HG03039 (cell line): ENCODE data around the gene ZNF138.
A peak's percentile ranks its signal among the peaks of the same experiment; 100 is the strongest.
"Not testable (repeated sequence)": the region's sequence is repeated elsewhere in the genome, so short reads cannot be mapped to it uniquely, and the experiment has no call there.

ENCODE experiments used
- ATAC-seq: cut with Tn5 transposase; IDR thresholded peaks from one replicate; pipeline ENCODE4 v1.9.1; 2021; ENCODE audit warnings: mild to moderate bottlenecking, moderate library complexity; ENCODE audit not compliant: unreplicated experiment

ZNF138 gene

DNA sequence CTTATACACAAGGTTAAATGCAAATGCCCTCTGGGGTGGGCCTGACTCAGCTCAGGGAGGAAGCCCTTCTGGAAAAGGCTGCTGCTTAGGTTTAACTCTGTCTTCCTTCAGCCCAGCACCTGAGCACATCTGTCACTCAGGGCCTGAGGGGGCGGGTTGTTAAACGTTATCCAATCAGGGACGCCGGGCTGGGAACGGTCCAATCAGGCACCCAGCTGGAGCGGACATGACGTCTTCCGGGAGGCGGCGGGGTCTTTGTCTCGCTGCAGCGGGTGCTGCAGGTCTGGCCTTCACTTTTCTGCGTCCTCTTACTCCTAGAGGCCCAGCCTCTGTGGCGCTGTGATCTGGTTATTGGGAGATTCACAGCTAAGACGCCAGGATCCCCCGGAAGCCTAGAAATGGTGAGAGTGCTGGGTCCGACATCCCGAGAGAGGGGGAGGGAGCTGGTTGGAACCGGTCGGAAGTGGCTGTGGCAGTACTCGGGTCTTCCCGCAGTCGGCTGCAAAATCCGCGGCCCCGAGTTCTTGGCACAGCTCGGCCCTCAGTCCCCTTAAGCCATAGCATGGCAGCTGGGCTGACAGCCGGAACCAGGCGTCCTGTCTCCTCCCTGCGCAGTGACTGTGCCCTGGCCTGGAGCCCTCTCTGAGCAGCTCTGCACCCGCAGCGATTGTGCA is at the start of gene ZNF138:
Gene ZNF138, plus strand, starts transcription at position 258 of the 674 bp plus-strand sequence. Its CDS starts 141 bp downstream, at position 399.
- ATAC-seq: peak; percentile 100

DNA sequence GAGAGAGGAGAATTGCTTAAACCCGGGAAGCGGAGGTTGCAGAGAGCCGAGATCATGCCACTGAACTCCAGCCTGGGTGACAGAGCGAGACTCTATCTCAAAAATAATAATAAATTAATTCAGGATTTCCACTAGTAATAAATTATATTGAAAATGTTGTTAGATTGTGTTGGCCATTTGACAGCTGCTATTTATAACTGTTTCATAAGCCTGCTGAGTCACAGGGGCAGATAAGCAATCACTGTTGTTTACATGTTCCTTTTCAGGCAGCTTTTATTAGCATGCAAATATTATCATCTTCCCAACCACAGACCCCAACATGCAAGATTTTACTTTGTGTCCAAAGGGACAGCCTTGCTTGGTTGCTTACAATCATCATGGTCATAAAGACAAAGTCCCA is 49.5 kb upstream of the ZNF138 start:
- ATAC-seq: no peak

DNA sequence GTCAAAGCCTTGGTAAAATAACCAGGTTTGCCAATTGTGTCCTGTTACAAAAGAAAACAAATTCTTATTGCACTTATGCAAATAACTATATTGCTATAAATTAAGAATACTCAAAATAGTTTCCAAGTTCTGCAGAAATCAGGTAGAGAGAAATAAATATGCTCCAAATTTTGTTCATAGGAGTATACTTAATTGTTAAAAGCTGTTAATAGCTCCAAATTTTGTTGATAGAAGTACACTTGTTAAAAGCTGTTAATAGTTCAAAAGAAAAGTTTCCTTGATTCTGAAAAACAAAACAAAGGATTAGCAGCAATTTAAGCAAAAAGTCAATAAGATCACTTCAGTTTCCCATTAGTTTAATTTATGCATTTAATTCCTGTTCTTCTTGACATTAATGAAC is 46.4 kb upstream of the ZNF138 start:
- ATAC-seq: no peak

DNA sequence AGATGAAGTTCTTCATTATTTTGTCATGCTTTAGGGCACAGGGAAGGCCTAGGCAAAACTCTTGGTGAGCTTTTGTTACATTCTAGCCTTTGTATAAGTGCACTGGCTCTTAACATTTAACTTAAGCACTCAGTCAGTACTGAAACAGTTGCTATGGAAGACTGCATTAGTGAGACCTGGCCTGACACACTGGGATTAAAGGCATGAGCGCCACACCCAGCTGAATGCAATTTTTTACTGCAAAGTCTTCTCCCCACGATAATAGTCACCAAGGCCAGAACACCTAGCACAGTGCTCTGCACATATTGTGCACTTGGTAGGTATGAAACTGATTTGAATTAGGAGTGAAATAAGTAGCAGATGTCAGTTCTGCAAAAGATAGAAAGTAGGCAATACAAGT is 41.2 kb upstream of the ZNF138 start:
- no peak for ATAC-seq

DNA sequence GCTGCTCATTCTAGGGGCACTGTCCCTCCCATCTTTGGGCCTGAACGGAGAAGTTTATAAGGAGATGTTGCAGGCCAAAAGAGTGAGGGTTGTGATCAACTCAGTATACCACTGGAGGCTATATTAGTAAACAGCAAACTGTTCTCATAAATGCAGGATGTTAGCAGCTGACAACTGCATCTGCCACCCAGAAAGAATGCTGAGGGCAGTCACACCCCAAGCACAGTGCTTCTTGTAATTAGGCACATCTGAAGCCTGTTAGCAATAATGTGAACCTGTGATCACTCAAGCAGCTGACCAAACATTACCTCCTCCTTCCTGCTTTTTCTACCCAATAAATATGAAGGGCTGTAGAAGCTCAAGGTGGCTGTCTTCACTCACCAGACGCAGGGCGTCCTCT is 38.4 kb upstream of the ZNF138 start:
- no peak for ATAC-seq

DNA sequence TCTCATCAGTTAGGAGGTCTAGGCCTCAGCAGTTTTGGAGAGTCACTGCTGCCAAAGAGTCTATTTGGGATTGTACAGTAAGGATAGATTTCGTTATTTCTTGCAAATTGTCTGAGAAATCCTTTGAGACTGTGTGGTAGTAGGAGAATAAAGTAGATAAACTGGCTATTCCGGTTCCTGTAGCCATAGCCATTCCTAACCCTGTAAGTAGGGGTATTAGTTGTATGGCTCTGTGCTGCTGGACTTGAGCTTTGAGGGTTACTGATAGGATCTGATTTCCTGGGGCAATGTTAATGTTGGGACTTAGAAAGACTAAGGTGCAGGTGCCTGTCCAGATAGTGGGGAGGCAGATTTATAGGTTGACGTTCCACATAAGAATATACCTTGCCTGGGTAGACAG is 36.1 kb upstream of the ZNF138 start:
- ATAC-seq: no peak

DNA sequence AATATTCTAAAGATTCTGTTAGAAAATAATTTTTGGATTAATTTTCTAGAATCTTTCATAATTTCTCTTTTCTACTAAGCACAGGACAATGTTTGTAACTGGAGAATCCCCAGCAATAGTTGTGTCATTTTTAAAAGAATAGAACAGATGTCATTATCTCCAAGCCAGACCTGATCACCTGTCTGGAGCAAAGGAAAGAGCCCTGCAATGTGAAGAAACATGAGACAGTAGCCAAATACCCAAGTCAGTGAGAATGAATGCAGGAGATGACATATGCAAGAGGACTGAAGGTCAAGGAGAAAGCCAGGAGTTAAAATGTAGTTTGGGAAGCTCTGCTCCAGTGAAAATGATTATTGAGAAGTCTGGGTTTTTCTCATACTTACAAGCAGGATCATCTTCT is 25.4 kb upstream of the ZNF138 start:
- no peak for ATAC-seq

DNA sequence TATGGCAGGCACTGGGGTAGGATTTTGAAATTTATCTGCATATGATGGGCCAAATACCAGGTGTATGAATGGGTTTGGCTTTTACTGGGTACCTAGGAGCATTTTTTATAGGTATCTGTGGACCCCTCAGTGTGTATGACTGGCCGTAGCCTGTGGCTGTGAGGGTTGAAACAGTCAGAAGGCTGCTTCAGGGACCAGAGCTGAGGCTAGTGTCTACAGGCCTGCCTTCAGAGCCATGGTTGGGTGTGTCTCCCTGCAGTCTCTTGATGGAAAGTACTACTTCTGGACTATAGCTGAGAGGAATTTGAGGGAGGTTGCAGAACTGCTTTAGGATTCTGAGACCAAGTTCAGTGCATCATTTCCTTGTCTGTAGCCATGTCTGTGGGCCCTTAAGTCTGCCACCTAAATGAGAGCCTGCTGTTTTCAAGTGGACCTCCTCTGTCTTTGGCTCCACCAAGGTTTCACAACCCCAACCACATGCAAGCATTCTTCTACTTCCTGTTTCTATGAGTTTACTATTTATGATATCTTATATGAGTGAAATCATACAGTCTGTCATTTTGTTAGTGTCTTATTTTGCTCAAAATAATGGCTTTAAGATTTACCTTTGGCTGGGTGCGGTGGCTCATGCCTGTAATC is 19.9 kb upstream of the ZNF138 start:
- no peak for ATAC-seq

DNA sequence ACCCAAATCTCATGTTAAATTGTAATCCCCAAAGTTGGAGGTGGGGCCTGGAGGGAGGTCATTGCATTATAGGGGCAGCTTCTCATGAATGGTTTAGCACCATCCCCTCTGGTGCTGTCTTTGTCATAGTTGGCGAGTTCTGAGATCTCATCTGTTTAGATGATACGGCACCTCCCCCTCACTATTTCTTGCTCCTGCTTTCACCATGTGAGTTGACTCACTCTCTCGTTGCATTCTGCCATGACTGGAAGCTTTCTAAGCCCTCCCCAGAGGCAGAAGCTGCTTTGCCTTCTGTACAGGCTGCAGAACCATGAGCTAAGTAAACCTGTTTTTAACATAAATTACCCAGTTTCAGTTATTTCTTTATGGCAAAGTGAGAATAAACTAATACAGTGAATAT is 18.9 kb upstream of the ZNF138 start:
- no peak for ATAC-seq

DNA sequence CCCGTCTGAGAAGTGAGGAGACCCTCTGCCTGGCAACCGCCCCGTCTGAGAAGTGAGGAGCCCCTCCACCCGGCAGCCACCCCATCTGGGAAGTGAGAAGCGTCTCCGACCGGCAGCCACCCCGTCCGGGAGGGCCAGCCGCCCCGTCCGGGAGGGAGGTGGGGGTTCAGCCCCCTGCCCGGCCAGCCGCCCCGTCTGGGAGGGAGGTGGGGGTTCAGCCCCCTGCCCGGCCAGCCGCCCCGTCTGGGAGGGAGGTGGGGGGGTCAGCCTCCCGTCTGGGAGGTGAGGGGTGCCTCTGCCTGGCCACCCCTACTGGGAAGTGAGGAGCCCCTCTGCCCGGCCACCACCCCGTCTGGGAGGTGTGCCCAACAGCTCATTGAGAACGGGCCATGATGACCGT is 9.4 kb upstream of the ZNF138 start:
- ATAC-seq: not testable (repeated sequence)

DNA sequence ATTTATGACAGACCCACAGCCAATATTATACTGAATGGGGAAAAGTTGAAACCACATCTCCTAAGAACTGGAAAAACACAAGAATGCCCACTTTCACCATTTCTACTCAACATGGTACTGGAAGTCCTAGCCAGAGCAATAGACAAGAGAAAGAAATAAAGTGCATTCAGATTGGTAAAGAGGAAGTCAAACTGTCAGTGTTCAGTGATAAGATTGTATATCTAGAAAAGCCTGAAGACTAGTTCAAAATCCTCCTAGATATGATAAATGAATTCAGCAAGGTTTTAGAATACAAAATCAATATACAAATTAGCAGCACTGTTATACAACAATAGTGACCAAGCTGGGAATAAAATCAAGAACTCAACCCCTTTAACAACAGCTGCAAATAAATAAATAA is 6.9 kb upstream of the ZNF138 start:
- ATAC-seq: no peak

DNA sequence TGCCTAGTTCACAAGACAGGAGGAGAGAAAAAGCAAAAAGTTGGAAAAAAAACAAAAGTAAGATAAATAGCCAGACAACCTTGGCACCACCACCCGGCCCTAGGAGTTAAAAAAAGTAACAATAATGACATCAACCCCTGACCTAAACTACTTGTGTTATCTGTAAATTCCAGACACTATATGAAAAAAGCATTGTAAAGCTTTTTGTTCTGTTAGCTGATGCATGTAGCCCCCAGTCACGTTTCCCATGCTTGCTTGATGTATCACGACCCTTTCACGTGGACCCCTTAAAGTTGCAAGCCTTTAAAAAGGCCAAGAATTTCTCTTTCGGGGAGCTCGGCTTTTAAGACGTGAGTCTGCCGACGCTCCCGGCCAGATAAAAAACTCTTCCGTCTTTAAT is 5.0 kb upstream of the ZNF138 start:
- ATAC-seq: not testable (repeated sequence)

DNA sequence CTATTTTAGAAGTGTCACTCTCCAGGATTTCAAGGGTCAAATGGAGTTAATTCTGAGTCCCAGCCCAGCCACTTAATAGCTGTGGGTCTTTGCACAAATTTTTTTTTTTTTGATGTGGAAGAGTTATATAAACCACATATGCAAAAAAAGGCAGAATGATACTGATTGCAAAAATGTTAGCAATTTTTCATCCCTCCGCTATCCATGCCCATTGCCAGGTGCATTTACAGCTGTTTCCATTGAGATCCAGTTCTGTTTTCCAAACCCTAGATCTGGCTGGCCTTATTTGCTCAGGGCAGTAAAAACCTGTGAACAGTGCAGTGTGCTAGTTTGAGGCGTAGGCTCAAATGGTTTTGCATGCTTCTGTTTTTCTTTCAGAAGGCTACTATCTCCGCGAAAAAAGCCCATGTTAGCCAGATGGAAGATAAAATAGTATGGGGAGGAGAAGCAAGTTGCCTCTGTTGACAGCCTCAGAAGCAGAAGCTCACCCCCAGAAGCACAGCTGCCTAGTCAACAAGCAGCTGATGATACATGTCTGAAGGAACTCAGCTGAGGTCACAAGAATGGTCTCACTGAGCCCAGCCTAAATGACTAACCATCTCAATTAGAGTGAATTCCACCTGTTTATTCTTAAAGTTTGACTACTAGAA is 997 bp upstream of the ZNF138 start:
- no peak for ATAC-seq

DNA sequence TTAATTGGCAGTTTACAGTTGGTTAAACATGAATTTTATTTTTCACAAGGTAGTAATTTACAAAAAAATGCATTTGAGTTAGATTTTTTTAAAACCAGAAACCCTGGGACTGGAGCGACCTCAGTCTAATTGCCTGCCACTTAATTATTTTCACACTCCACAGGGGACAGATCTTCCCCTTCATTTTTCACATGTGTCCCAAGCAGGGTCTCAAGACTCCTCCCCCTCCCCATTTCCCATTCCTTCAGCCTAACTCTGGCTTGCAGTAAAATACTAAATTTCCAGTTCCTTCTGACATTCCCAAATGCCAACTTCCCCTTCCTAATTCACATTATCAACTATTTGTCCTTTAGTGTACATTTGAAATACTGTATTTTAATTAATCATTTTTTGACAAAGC is 948 bp downstream of the ZNF138 start:
- no peak for ATAC-seq

DNA sequence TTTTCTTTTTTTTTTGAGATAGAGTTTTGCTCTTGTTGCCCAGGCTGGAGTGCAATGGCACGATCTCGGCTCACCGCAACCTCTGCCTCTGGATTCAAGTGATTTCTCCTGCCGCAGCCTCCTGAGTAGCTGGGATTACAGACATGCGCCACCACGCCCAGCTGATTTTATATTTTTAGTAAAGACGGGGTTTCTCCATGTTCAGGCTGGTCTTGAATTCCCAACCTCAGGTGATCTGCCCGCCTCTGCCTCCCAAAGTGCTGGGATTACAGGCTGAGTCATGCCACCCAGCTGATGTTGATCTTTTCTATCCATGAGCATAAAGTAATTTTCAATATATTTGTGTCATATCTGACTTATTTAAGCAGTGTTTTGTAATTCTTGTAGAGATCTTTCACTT is 4.9 kb downstream of the ZNF138 start:
- ATAC-seq: not testable (repeated sequence)

DNA sequence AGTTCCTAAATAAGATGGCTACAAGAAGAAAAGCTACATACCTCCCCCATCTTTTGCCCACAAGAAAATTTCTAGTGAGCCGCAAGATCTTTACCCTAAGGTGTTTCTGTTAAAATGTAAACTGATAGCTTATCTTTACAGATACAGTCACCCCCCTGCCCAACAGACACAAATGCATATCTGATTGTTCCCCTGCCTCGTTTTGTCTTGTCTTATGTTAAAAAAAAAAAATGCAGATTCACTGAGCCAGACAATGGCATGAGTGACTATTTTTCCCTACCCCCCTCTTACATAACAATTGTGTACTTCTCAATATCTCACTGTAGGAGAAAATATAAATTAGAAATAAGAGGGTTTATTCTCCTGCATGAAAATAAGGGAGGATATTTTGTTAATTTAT is 8.5 kb downstream of the ZNF138 start:
- no peak for ATAC-seq

DNA sequence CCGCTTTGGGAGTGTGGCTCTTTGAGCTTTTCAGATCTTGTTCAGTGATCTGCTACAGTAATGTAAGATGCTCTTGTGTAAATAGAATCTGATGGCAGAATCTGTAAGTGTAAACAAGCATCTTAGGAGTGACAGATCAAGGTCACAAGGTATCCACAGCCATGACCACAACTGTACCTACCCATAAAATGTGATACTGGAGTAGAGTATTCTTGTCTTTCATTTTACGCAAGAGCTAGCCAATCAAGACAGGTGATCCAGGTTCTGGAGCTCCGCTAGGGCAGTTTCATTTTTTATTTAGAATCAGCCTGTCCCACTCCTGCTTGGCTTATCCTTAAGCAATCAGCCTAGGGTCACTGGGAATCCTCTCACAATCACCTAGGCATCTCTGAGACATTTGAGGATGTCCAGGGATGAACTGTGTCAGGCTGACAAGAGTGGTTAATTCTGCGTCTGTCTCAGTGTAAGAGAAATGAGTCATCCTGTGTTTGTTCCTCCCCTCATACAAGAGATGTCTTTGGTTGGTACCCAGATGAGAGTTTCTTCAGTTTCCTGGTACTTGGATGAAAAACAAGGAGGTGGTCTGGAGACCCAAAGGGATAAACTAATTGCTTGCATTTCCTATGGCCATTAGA is 13.6 kb downstream of the ZNF138 start:
- ATAC-seq: no peak

DNA sequence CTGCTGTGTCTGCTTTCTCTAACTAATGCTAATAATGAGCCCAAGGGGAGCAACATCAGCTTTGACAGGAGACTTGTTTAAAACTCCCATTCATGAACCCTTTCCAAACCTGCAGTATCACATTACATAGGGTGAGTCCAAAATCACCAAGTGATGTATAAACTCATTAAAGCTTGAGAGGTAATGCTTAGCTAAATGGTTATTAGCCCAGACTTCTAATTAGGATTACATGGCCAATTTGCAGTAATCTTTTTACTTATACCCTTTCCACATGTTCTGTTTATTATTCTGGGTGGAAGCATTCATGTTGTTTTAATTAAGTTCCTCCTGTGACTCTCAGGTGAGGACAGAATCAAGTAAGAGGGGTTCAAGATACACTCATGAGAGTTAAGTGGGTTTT is 17.5 kb downstream of the ZNF138 start:
- ATAC-seq: no peak

DNA sequence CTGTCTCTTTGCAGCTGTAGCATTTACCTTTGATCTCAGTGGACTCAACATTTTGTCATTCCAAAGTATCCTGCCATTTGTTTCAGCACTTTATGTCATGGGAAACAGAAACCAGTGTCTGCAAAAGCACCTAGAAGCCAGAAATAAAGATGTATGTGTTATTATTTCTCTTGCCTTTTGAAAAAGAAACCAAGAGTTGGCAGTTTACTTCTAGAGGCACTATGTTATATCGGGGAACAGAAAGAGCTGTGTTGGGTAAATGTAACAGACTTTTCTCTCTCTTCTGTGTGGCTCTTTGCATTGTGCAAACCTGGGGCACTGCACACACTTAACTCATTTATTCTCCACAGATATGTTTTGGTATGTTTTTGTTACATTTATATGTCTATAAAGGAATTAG is 36.7 kb downstream of the ZNF138 start:
- no peak for ATAC-seq

DNA sequence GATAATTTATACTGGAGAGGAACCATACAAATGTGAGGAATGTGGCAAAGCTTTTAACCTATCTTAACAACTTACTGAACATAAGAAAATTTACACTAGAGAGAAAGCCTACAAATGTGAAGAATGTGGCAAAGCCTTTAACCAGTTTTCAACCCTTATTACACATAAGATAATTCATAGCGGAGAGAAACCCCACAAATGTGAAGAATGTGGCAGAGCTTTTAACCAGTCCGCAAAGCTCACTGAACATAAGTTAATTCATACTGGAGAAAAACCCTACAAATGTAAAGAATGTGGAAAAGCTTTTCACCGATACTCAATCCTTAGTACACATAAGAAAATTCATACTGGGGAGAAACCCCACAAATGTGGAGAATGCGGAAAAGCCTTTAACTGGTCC is 37.9 kb downstream of the ZNF138 start:
- no peak for ATAC-seq

DNA sequence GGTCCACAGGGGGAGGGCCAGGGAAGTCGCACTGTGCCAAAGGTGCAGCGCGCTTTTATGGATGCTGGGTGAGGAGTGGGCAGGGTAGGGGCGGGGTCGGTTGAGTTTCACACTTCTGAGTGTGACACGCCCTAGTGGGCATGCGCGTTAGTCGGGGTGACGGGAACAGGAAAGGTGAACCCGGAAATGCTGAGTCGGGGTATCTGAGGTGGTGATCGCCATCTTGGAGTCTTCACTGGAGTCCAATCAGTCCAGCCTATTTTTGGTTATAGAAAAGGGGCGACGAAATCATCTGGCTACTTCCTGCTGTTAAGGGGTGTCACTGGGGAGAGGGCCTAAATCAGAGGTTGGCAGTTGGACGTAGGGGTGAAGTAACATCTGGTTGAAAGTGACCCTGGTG is 40.8 kb downstream of the ZNF138 start:
- ATAC-seq: no peak

DNA sequence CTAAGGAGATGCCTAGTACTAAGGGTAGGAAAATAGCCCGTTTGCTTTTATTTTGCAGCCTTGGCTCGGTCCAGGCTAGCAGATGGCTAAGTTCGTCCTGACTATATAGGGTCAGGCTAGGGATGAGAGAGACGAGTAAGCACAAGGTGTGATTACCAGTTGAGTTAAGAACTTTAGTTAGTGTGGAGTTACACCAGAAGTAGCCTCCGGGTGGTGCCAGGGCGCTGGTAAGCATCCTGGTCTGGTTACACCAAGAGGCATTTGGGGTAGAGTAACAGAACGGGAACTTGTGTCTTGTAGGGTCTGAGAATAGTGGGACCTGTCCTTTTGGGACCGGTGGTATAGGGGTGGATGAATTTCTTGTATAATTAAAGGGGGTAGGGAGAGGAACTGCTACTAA is 41.6 kb downstream of the ZNF138 start:
- not testable (repeated sequence) for ATAC-seq
